Hematopoietic multipotent progenitor cell treated with erythropoietin and hydrocortisone succinate and interleukin-3 and kit ligand, for 6 days (in vitro differentiated cells): ENCODE results near the gene SNAPC3.

ENCODE experiments used
- DNase-seq: peaks from one replicate; pipeline ENCODE4 v3.0.0-alpha.2; 2015

The SNAPC3 gene

GRCh38 chr9:15492485-15493150, 69.9 kb downstream of the SNAPC3 start:
- DNase-seq = no peak

- DNase-seq = no peak
Observed at GRCh38 chr9:15498246-15498995, 75.7 kb downstream of the SNAPC3 start.

GRCh38 chr9:15499139-15499538, 76.5 kb downstream of the SNAPC3 start:
- DNase-seq = no peak

GRCh38 chr9:15501179-15501578, 78.5 kb downstream of the SNAPC3 start:
- no peak for DNase-seq

- no peak for DNase-seq
Observed at GRCh38 chr9:15501803-15502202, 79.1 kb downstream of the SNAPC3 start.

GRCh38 chr9:15505921-15506320, 83.2 kb downstream of the SNAPC3 start:
- peak; percentile 47 for DNase-seq

- peak; percentile 67 for DNase-seq
Observed at GRCh38 chr9:15509931-15510788, 87.5 kb downstream of the SNAPC3 start.

GRCh38 chr9:15510789-15511575, 88.3 kb downstream of the SNAPC3 start, which contains the start of gene PSIP1:
Gene PSIP1, minus strand, starts transcription at chr9:15510970. Its CDS starts 782 bp downstream, at chr9:15510188.
- peak; percentile 93 for DNase-seq
